DMS53 treated with DMSO at 0.1 percent for 48 hours (cell line): ENCODE measurements around the gene LRP5.

Source experiments
- DNase-seq: peaks from one replicate; lab custom pipeline; 2025; ENCODE audit not compliant: unreplicated experiment; lab: John Stamatoyannopoulos, UW

The LRP5 gene

GRCh38 chr11:68308068-68308467 is 4.3 kb upstream of the LRP5 start:
- no peak for DNase-seq

- DNase-seq = peak; percentile 68
Observed at GRCh38 chr11:68309621-68310185, 2.7 kb upstream of the LRP5 start.

DNA sequence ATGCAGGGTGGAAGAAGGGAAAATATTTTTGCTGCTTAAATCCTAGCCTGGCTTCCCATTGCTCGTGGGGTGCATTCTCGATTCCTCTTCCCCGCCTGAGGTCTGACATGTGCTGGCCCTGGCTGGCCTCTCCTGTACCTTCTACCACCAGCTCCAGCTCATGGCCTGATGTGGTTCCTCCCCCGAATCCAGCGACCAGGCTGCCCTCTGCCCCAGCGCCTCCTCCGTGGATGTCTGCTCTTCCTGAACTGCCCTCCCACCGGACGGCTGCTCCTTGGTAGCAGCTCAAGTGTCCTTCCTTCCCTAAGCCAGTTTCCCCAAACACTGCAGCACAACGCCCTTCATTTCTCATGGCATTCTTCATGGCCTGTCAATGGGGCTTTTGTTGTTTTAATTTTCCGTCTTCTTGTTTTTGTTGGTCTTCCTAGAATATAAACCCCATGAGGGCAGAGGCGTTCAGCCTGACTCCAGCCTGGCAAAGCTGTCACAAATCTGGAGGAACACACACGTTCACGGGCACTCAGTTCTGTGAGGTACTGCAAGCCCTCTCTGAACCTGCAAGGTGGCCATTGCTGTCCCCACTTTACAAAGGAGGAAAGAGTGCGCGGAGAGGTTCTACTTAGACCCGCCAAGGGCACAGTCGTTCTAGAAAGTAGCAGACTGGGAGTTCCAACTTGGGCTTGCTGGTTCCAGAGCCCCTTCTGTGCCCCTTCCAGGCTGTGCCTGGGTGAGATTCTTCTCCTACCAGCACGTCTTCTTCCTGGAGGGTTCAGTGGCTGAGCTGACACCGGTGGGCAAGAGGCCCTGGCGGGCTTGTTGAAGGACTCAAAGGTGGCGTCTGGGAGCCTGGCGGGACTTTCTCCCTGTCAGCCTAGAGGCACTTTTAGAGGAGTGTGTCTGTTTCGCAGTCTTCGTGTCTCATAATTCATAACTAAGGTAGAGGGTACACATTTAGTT is 953 bp upstream of the LRP5 start:
- no peak for DNase-seq

GRCh38 chr11:68312780-68313573 is 586 bp downstream of the LRP5 start:
- no peak for DNase-seq

DNA sequence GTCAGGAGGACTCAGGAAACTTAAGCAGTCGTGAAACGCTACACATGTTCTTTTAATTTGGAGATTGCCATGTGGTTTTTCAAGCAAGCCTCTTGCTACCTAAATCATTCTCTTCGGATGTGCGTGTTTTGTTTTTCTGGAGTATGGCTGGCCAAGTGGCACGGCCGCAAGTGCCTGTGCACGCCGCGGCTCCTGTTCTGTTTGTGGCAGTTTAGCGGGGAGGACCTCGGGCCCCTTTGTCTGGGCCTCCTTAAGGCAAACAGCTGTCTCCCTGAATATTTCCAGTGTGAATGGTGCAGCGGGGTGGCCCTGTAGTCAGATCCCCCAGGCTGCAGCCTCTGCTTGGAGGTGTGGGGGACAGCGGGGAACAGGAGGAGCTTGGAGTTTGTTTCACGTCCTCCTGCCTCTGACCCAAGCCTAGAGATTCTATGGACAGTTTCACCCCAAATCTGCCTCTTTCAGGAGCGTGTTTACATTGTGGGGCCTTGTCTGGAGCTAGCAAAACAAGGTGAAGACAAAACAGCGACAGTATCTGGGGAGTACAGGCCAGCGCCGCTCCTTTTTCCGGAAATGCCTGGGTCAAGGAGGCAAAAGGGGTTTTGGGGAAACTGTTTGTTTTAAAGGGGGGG is 1.3 kb downstream of the LRP5 start:
- no peak for DNase-seq

GRCh38 chr11:68314203-68315170 is 2.1 kb downstream of the LRP5 start:
- peak; percentile 79 for DNase-seq

DNA sequence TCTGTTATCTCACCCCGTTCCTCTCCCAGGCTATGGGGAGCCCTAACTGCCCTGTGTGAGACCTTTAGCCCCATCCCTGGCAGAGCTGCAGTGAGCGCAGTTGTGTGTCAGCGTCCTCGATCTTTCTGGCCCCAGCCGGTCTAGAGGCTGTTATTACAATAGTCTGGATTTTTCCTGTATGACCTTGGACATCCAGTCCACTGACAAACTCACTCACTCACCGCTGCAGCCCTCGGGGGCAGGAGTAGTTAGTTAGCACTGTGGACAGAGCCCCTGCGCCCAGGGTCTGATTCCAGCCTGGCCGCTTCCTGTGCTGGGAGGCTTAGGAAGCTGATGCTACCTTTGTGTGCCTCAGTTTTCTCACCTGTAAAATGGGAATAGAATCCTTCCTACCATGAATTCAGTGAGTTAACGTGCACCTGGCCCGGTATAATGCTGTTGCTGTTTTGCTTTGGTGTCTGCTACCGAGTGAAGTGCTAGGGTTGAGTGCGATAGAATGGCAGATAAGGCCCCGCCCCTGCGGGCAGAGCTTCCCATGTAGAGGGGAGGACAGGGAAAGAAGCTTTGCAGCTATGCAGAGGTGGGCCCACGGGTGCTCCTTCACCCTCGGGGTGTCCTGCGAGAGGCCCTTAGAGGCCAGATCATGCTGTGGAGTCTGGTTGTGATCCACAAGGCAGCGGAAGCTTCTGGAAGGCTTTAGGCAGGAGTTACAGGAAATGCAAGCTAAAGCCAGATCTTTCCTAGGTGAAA is 3.0 kb downstream of the LRP5 start:
- peak; percentile 53 for DNase-seq

GRCh38 chr11:68317147-68317785 is 4.9 kb downstream of the LRP5 start:
- no peak for DNase-seq

- no peak for DNase-seq
Observed at GRCh38 chr11:68321293-68322051, 9.1 kb downstream of the LRP5 start.

- DNase-seq = no peak
Observed at GRCh38 chr11:68322052-68322430, 9.7 kb downstream of the LRP5 start.

DNA sequence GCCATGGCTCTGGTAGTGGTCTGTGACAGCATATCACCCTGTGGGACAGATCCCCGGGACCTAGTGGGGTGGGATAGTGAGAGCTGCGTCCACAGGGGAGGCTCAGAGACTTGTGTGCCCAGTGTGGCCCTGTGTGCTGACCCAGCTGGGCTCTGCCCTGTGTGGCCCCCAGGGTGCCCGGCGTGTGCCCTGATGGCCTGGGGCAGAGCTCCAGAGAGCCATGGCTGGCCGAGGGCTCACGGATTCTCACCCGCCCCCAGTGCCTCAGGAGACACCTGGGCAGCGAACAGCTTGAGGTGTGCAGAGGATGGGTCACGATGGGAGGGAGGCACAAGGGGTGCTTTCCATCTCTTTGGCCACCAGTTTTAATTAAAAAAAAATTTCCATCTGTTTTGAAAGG is 11.8 kb downstream of the LRP5 start:
- no peak for DNase-seq

DNA sequence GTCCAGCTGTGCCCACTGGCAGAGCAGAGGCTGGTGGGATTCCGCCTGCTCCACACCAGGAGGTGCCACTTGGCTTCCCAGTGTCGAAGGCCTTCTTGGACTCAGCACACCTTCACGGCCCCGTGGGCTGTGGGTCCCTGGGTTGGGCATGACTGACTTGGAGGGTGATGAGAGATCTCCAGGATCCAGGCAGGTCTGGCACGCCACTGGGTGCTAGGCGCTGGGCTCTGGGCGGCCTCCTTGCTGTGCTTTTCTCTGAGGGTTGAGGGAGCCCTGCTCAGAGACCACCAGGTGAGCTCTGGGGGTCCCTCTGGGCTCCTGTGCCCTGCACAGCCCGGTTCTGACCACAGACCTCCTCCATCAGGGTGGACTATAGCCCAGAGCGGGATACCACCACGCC is 12.3 kb downstream of the LRP5 start:
- no peak for DNase-seq

- no peak for DNase-seq
Observed at GRCh38 chr11:68325183-68325906, 13.0 kb downstream of the LRP5 start.

- DNase-seq = no peak
Observed at GRCh38 chr11:68325907-68326220, 13.5 kb downstream of the LRP5 start.

GRCh38 chr11:68326334-68327215 is 14.2 kb downstream of the LRP5 start:
- DNase-seq = no peak

- DNase-seq = no peak
Observed at GRCh38 chr11:68327586-68328370, 15.4 kb downstream of the LRP5 start.
